AG04450 (cell line): ENCODE data around the gene HS3ST6. TPM values are rescaled to one million over a fixed set of nuclear protein-coding genes. Genes with fewer than 3 reads are reported as not detected.

Experiments
- CTCF ChIA-PET: fragments of 300-600, 350-600 bp; formaldehyde crosslinking; extraction: SDS; loops from one replicate; lab custom pipeline; 2022; ENCODE audit warnings: antibody characterized with exemption, inconsistent platforms; lab: Charles Lee
- POLR2A ChIA-PET: fragments of 350-600 bp; formaldehyde crosslinking; extraction: SDS; loops from one replicate; lab custom pipeline; 2021; ENCODE audit warnings: antibody characterized with exemption, inconsistent platforms; lab: Yijun Ruan, JAX
- DNase-seq: peaks from one replicate; pipeline ENCODE4 v3.0.0-alpha.2; 2011; ENCODE audit warnings: low read depth, low spot score
- H3K27ac ChIP-seq: one replicate; pipeline ENCODE4 v1.5.1; 2012; ENCODE audit warnings: low read depth, low read length, control low read depth
- H3K27me3 ChIP-seq: one replicate; pipeline ENCODE4 v1.6.0; 2012; ENCODE audit warnings: low read length; ENCODE audit not compliant: control insufficient read depth, insufficient read depth
- H3K4me3 ChIP-seq: 2 replicates; pipeline ENCODE4 v1.5.1; 2011; ENCODE audit warnings: mild to moderate bottlenecking, low read depth, low read length, control low read depth
- H3K9me3 ChIP-seq: 2 replicates; pipeline ENCODE4 v1.5.1; 2012; ENCODE audit warnings: low read length; ENCODE audit not compliant: control insufficient read depth, insufficient read depth
- CTCF ChIP-seq: IDR thresholded peaks from 2 replicates; pipeline ENCODE4 v1.5.1; 2011; ENCODE audit warnings: low read depth, low read length, control low read depth, inconsistent platforms
- polyA plus RNA-seq: library from polyadenylated mRNA; depleted of rRNA; stranded (reverse); fragments of >200 nt; gene quantifications from 2 replicates; pipeline ENCODE4 v1.2.3, GENCODE V29; 2011

HS3ST6 gene
- polyA plus RNA-seq, 1 experiment: not detected

- ChIA-PET CTCF (no interaction called here), POLR2A (no interaction called here)
- no peak overlapping the region for H3K4me3 ChIP-seq
- no peak overlapping the region for H3K27ac ChIP-seq
- TF ChIP-seq CTCF: no peak
- no peaks in the 10 kb centered on the region for H3K9me3 ChIP-seq
- peaks cover 3% of the 10 kb centered on the region for H3K27me3 ChIP-seq
- no peak for DNase-seq
Observed at GRCh38 chr16:1936945-1937479, 18.8 kb upstream of the HS3ST6 start.

GRCh38 chr16:1933097-1933661 is 15.0 kb upstream of the HS3ST6 start:
- POLR2A ChIA-PET: no interaction called here
- no peak for TF ChIP-seq CTCF
- Histone ChIP-seq H3K27me3 (peaks cover 5% of the 10 kb centered on the region), H3K9me3 (no peaks in the 10 kb centered on the region), H3K4me3 (no peak overlapping the region), H3K27ac (no peak overlapping the region)
- DNase-seq: no peak
- CTCF ChIA-PET: interaction anchor here (5.8 kb wide), 1 partner anchor 70 kb away, joined by 83 read pairs; no protein-coding TSS in a partner anchor

- no peak for DNase-seq
- Histone ChIP-seq H3K4me3 (no peak overlapping the region), H3K27ac (no peak overlapping the region), H3K9me3 (no peaks in the 10 kb centered on the region), H3K27me3 (peaks cover 5% of the 10 kb centered on the region)
- CTCF ChIA-PET: interaction anchor here (1.0 to 5.8 kb wide), 2 partner anchors 9 to 69 kb away, joined by 3 to 83 read pairs; no protein-coding TSS in a partner anchor
- POLR2A ChIA-PET: no interaction called here
- no peak for TF ChIP-seq CTCF
Observed at GRCh38 chr16:1932050-1933028, 14.1 kb upstream of the HS3ST6 start.

GRCh38 chr16:1930338-1930720 is 12.1 kb upstream of the HS3ST6 start:
- H3K27ac ChIP-seq: no peak overlapping the region
- no peak for DNase-seq
- peaks cover 7% of the 10 kb centered on the region for H3K27me3 ChIP-seq
- ChIA-PET CTCF (interaction anchor here (0.5 to 5.8 kb wide), 8 partner anchors 11 to 73 kb away, joined by 3 to 83 read pairs (median 5); partner anchors contain the start of gene MEIOB), POLR2A (no interaction called here)
- no peaks in the 10 kb centered on the region for H3K9me3 ChIP-seq
- no peak for TF ChIP-seq CTCF
- no peak overlapping the region for H3K4me3 ChIP-seq
